Umbilical cord (tissue), 2 donors: Measurements from ENCODE around the gene PAPPA. TPM values are rescaled to one million over a fixed set of nuclear protein-coding genes. Genes with fewer than 3 reads are reported as not detected.

Experiments
- DNase-seq: peaks from one replicate; pipeline ENCODE4 v3.0.0-alpha.2; 2015; ENCODE audit warnings: low spot score
- total RNA-seq: library from RNA; depleted of rRNA; stranded (reverse); fragments of >200 nt; gene quantifications from one replicate; pipeline ENCODE4 v1.2.3, GENCODE V29; 2014; ENCODE audit warnings: low replicate concordance; ENCODE audit not compliant: insufficient read depth

PAPPA gene
- total RNA-seq, 1 donor from 2014 or later = 26.0 TPM

GRCh38 chr9:116179568-116179967 is 26.0 kb downstream of the PAPPA start:
- no peak for DNase-seq

- no peak for DNase-seq
Observed at GRCh38 chr9:116181853-116182610, 28.4 kb downstream of the PAPPA start.

GRCh38 chr9:116182876-116183275 is 29.3 kb downstream of the PAPPA start:
- no peak for DNase-seq

- no peak for DNase-seq
Observed at GRCh38 chr9:116187570-116188170, 34.1 kb downstream of the PAPPA start.

GRCh38 chr9:116189683-116190082 is 36.1 kb downstream of the PAPPA start:
- no peak for DNase-seq

- DNase-seq = no peak
Observed at GRCh38 chr9:116190637-116191396, 37.2 kb downstream of the PAPPA start.

- DNase-seq = no peak
Observed at GRCh38 chr9:116191576-116192415, 38.2 kb downstream of the PAPPA start.

GRCh38 chr9:116193636-116194035 is 40.0 kb downstream of the PAPPA start:
- DNase-seq = no peak

GRCh38 chr9:116196806-116197205 is 43.2 kb downstream of the PAPPA start:
- DNase-seq = no peak

GRCh38 chr9:116198344-116198743 is 44.8 kb downstream of the PAPPA start:
- DNase-seq = no peak

- no peak for DNase-seq
Observed at GRCh38 chr9:116202219-116202912, 48.8 kb downstream of the PAPPA start.

GRCh38 chr9:116204252-116204882 is 50.8 kb downstream of the PAPPA start:
- DNase-seq = no peak

- no peak for DNase-seq
Observed at GRCh38 chr9:116207371-116208111, 54.0 kb downstream of the PAPPA start.

GRCh38 chr9:116208417-116209232 is 55.0 kb downstream of the PAPPA start:
- peak; percentile 20 for DNase-seq

GRCh38 chr9:116209414-116210116 is 56.0 kb downstream of the PAPPA start:
- DNase-seq = peak; percentile 40

GRCh38 chr9:116212986-116213692 is 59.5 kb downstream of the PAPPA start:
- DNase-seq = no peak

- no peak for DNase-seq
Observed at GRCh38 chr9:116213693-116214047, 60.1 kb downstream of the PAPPA start.

GRCh38 chr9:116218399-116218798 is 64.8 kb downstream of the PAPPA start:
- DNase-seq = no peak
